Ammon's horn (tissue), 1 donor: ENCODE measurements around the gene METTL16.
A peak's percentile ranks its signal among the peaks of the same experiment; 100 is the strongest.

Experiments
- DNase-seq: peaks from one replicate; pipeline ENCODE4 v3.0.0-alpha.2; 2016; ENCODE audit warnings: low spot score

METTL16 gene

DNA sequence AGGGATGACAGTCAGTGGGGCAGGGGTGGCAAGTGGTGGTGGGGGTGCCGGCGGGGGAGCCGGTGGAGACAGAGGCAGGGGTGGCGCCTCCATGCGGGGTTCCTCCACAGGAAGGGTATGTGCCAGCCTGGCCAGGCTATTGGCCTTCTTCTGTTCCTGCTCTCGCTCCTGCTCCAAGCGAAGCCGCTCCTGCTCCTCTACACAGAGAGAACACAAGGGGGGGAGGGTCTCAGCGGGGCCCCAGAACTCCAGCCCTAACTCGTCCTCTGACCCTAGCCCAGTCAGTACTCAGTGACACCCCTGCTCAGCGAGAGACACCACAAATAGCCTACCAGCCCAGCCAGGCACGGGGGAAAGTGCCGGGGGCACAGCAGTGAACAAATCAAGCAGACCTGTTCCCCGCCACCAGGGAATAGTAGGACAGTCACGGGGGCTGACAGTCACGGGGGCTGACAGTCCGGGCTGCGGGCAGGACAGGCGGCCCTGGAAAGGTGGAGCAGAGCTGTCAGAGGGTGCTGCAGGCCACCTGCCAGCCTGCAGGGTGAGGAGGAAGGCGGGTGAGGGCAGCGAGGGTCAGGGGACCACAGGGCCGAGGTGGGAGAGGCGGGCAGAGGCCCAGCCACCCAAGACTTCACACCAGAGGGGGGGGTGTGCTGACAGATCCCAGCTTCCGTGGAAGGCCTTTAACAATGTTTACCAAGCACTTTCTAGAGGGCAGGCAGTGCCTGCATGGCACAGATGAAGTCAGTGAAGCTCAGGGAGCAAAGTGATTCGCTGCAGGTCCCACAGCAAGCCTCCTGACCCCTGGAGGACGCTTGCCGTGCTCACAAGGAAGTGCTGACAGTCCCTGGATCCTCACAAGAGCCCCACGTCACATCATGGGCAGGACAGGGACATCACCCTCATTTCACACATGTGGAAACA lies 116.2 kb downstream of the METTL16 start:
- no peak for DNase-seq

- no peak for DNase-seq
Measured at GRCh38 chr17:2394775-2395201, 116.9 kb downstream of the METTL16 start.

DNA sequence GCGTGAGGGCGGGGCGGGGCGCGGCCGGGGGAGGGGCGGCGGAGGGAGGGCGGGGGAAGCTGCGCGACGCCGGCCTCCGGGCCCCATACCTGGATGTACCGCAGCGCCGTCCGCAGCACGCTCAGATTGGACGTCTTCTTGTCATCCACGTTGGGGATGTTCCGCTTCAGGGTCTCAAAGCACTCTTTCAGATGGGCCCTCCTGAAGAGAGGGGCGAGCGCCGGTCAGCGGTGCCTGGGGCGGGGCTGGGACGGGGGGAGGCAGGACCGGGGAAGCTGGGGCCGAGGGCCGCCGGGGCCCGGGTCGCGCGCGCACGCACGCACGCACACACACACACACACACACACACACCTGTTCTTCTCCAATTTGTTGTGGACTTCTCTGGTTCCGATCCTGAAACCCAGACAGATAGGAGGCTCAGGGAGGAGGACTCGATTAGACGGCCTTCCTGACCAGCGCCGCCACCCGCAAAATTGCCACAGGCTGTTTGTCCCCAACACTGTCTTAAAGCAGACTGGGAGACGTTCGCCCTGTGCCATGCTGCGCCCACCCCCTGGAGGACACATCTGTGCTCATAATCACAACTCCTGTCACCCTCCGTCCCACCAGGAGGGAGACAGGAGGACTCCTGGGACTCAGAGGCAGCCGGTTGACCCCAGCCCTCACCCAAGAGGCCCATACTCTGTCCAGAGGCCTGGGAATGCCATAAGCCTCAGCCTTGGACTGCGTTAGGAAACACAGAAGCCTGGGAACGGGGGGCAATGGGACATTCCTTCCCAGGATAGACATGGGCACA lies 117.5 kb downstream of the METTL16 start:
- DNase-seq = no peak

DNA sequence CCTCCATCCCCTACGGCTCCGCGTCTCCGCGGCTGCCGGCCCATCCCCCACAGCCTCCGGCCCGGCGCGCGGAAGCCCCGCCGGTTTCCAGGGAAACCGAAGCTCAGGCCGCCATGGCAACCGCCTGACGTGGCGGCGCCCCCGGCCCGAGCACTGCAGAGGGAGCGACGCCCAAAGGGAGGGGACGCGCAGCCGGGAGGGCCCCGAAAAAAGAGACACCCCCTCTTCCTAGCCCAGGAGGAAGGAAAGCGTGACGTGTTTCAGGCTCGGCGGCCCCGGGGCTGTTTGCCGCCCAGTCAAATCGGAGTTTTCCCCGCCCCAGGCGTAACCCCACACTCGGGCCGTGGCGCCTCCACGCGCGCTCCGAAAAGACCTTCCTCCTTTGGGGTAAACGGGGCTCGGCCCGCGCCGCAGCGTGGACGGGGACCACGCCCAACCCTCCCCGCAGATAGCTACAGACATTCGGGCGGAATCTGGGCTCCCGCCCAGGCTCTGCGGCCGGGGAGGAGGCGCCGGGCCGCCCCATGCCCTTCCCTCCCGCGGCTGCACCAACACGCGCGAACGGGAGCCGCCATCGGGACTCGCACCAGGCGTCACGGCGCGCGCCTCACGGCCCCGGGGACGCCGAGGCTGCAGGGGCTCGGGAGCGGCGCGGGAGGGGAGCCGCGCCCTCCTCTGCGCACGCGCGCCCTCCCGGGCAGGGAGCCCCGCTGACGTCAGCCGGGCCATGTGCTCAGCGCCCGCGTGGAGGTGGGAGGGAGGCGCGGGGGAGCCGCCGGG lies 118.3 kb downstream of the METTL16 start:
- DNase-seq = peak; percentile 89

DNA sequence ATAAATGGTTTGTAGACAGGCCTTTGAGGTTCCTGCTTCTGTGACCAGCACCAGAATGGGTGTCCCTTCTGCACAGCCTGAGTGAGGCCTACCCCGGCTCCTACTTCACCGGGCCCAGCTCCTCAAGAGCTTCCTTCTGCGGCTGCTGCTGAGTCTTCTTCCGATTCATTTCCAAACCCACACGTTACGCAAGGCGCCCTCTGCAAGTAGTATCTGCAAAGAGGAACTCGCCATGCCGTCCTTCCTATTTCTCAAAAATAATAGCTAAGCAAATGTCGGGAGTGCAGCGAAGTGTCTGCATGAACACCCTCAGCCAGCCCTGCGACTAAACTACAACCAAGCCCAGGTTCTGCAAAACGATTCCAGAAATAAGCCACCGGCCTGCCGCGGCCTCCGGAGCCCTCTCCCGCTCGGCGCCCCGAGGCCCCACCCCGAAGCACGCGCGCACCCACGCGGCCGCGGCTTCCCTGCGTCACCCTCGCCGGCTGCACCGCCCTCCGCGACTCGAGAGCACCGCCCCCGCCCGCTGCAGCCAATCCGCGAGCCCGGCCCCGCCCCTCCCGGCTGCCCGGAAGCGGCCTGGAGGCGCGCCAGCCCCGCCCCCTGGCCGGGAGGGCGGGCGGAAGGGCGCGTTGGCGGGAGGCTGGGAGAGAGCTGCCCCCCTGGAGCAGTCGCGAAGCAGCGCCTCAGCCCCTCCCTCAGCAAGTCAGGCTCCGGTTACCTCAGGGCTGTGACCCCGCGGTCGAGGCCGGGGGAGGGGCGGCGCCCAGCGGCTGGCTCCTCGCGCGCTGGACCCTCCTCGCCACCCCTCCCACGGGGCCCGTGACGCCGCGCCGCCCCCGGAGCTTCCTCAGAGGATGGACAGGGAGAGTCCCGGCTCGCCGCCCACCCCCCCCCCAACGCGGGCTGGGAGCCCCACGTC lies 119.2 kb downstream of the METTL16 start:
- DNase-seq = peak; percentile 97

GRCh38 chr17:2391597-2392251 lies 120.0 kb downstream of the METTL16 start:
- DNase-seq = no peak

DNA sequence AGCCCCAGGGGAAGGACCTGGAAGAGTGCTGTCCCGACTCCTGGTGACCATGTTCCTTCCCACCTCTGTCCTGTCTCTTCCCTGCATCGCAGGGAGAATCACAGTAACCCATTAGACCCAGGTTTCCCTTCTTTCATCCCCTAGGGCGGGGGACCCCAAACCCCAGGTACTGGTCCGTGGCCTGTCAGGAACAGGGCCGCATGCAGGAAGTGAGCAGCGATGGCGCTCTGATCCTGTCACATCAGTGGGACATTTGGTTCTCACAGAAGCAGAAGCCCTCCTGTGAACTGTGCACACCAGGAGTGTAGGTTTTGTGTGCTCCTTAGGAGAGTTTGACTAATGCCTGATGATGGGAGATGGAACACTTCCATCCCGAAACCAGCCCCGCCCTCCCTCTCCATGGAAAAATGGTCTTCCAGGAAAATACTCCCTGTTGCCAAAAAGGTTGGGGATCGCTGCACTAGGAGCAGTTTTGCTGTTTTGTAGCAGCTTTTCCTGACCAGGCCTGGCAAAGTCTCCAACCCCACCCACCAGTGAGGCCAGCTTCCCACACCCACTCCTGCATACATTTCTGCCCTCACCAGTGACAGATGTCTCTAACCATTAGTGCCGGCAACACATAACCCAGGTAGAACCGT lies 121.4 kb downstream of the METTL16 start:
- DNase-seq = no peak

DNA sequence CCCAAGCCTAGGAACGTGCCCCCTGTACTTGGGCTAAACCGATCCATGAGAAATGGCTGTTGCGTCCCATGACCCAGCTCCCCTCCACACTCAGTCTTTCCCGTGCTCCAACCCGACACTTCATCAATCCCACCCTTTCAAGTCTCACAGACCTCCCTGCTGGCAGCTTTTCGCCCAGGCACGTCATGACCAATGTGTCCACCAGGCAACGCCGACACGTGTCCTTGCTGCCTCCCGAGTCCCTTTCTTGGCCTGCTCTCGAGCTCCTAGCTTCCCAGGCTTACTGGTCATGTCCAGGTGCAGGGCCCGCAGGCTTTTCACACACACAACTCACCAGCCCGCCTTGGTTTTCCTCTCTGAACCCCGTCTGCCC lies 123.0 kb downstream of the METTL16 start:
- DNase-seq = no peak

DNA sequence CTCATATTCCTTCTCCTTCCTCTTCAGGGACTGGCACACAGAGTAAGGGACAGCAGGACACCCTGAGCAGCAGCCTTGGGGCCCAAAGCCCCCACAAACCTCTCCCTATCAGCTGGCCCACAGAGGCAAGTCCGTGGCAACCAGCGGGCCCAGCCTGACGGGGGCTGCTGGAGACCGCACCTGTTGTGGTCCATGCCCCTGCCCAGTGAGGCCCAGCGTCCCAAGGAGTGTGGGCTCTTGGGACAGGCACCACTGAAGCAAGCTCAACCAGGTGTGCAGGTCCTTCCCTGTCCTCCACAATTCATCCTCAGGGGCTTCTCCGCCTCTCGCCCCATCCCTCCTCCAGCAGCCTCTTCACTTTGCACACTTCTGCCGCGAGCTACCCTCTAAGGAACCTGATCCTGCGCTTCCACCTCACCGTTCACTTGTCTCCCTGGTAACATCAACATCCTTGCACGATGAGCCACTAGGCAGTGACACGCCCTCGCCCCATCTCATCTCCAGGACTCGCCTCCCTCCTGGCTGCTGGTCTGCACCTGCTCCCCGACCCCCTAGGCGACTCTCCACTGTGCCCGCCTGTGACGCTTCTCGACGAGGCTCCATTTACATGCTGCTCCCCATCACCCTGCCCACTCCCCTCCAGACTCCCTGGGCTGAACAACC lies 123.5 kb downstream of the METTL16 start:
- no peak for DNase-seq

DNA sequence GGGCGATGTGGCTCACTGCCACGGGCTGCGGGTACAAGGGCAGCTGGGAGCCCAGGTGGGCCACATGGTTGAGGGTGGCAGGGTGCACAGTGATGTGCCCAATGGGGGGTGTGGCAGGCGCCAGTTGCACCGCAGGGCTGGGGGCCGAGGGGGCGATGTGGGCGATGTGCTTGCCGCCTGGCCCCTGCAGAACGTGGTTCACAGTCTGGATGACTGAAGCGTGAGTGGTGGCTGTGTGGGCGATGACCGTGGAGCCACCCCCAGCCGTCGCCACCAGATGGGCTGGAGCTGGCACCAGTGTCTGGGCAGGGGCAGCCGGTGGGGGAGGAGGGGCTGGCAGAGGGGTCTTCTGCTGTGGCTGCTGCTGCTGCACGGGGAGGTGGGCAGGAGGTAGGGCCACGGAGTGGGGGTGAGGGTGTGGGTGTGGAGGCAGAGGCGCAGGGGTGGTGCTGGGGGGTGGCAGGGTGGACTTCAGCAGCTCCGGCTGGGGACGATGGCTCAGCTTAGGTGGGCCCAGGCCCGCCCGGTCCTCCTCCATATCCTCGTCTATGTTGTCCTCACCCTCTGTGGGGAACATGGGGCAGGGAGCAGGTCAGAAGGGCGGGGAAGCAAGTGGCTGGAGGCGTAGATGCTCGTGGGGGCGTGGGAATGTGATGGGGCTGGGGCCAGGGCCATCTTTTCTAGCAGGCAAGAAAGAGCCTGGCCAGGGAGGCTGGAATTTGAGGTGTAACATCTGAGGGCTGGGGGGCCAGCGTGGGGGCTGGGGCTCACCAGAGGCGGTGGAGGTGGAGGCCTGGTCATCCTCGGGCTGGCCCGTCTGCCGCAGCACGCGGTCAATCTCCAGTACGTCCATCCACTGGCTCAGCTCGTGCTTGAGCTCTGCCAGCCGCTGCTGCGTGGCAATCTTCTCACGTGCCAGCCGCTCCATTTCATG lies 124.3 kb downstream of the METTL16 start:
- no peak for DNase-seq

- DNase-seq = no peak
Measured at GRCh38 chr17:2386400-2387085, 125.1 kb downstream of the METTL16 start.

- no peak for DNase-seq
Measured at GRCh38 chr17:2385240-2386210, 126.2 kb downstream of the METTL16 start.

- no peak for DNase-seq
Measured at GRCh38 chr17:2384439-2385127, 127.1 kb downstream of the METTL16 start.

GRCh38 chr17:2383628-2384167 lies 128.0 kb downstream of the METTL16 start:
- DNase-seq = no peak

- no peak for DNase-seq
Measured at GRCh38 chr17:2380950-2381649, 130.6 kb downstream of the METTL16 start.
